Astrocyte (in vitro differentiated cells and primary cell): ENCODE results near the gene TSGA10. TPM values are rescaled to one million over a fixed set of nuclear protein-coding genes. Genes with fewer than 3 reads are reported as not detected.

Source experiments
- DNase-seq: peaks from one replicate; pipeline ENCODE4 v3.0.0-alpha.2; 2010; ENCODE audit warnings: low read depth
- FAIRE-seq: peaks from 2 replicates; lab custom pipeline; 2011; peaks lifted over from hg19 to GRCh38; lab: Jason Lieb, UNC
- H2AFZ ChIP-seq: 2 replicates; pipeline ENCODE4 v1.6.0; 2012; ENCODE audit warnings: low read depth, low read length, inconsistent platforms
- H3K27ac ChIP-seq: 2 replicates; pipeline ENCODE4 v1.5.1; 2011; ENCODE audit warnings: low read depth, low read length, inconsistent platforms
- H3K27me3 ChIP-seq: 2 replicates; pipeline ENCODE4 v1.6.0; 2011; ENCODE audit warnings: low read length, inconsistent platforms; ENCODE audit not compliant: insufficient read depth
- H3K36me3 ChIP-seq: 2 replicates; pipeline ENCODE4 v1.5.1; 2011; ENCODE audit warnings: low read length, inconsistent platforms; ENCODE audit not compliant: insufficient read depth
- H3K4me1 ChIP-seq: 2 replicates; pipeline ENCODE4 v1.5.1; 2011; ENCODE audit warnings: low read length, inconsistent platforms; ENCODE audit not compliant: insufficient read depth
- H3K4me2 ChIP-seq: 2 replicates; pipeline ENCODE4 v1.6.0; 2012; ENCODE audit warnings: low read length, inconsistent platforms
- H3K4me3 ChIP-seq: 2 replicates; pipeline ENCODE4 v1.5.1; 2011; ENCODE audit warnings: low read depth, mild to moderate bottlenecking, low read length, inconsistent platforms; ENCODE audit not compliant: insufficient read depth
- H3K79me2 ChIP-seq: 2 replicates; pipeline ENCODE4 v1.6.0; 2012; ENCODE audit warnings: mild to moderate bottlenecking, low read length, inconsistent platforms; ENCODE audit not compliant: insufficient read depth
- H3K9ac ChIP-seq: 2 replicates; pipeline ENCODE4 v1.6.0; 2012; ENCODE audit warnings: mild to moderate bottlenecking, low read length, inconsistent platforms
- H3K9me3 ChIP-seq: 2 replicates; pipeline ENCODE4 v1.5.1; 2012; ENCODE audit warnings: low read depth, mild to moderate bottlenecking, low read length, inconsistent platforms; ENCODE audit not compliant: insufficient read depth
- H4K20me1 ChIP-seq: 2 replicates; pipeline ENCODE4 v1.6.0; 2012; ENCODE audit warnings: low read length, inconsistent platforms; ENCODE audit not compliant: insufficient read depth
- H3K27ac Mint-ChIP-seq: one replicate; pipeline ENCODE4 v1.8.0; 2021; ENCODE audit warnings: mild to moderate bottlenecking, mixed read lengths; ENCODE audit not compliant: unreplicated experiment
- H3K27me3 Mint-ChIP-seq: one replicate; pipeline ENCODE4 v1.8.0; 2021; ENCODE audit warnings: low read depth, mixed read lengths; ENCODE audit not compliant: unreplicated experiment
- H3K36me3 Mint-ChIP-seq: one replicate; pipeline ENCODE4 v1.8.0; 2021; ENCODE audit warnings: low read depth, mixed read lengths; ENCODE audit not compliant: unreplicated experiment
- H3K4me1 Mint-ChIP-seq: one replicate; pipeline ENCODE4 v1.8.0; 2021; ENCODE audit warnings: low read depth, mixed read lengths; ENCODE audit not compliant: unreplicated experiment
- H3K4me3 Mint-ChIP-seq: one replicate; pipeline ENCODE4 v1.8.0; 2021; ENCODE audit warnings: mild to moderate bottlenecking, moderate library complexity, mixed read lengths; ENCODE audit not compliant: unreplicated experiment
- H3K9me3 Mint-ChIP-seq: one replicate; pipeline ENCODE4 v1.8.0; 2021; ENCODE audit warnings: mild to moderate bottlenecking, mixed read lengths; ENCODE audit not compliant: unreplicated experiment
- CTCF ChIP-seq: IDR thresholded peaks from 2 replicates; pipeline ENCODE4 v1.5.1; 2011; ENCODE audit warnings: low read depth, mild to moderate bottlenecking, inconsistent platforms, low read length, moderate library complexity; ENCODE audit not compliant: insufficient read depth
- EZH2 ChIP-seq: IDR thresholded peaks from 2 replicates; pipeline ENCODE4 v1.6.1; 2012; ENCODE audit warnings: mild to moderate bottlenecking, low read length, inconsistent platforms; ENCODE audit not compliant: insufficient read depth
- total RNA-seq: library from RNA; stranded (reverse); gene quantifications from 2 replicates; pipeline ENCODE4 v1.2.1, GENCODE V29; 2021

The TSGA10 gene
- total RNA-seq, 1 donor from 2014 or later = 3.9 TPM

DNA sequence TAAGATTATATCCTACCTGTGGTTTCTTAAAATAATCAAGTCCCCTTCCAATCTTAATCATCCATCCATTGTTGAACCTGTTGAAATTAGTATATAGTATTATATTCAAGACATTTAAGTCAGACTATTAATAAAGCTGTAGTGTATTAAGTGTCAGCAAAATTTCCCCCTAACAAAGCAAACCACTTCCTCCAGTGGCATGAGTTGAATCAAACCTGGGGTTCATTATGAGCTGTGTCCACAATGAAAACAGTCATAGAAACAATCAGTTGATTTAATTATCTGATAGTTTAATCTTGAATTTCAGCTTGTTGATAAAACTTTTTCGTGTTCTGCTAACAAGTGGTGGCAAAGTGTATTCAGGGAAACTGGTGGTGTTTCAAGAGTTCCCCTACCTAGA is 14.8 kb upstream of the TSGA10 start:
- Histone ChIP-seq H3K79me2 (no peaks in the 10 kb centered on the region), H3K36me3 (peaks cover 18% of the 10 kb centered on the region), H4K20me1 (peaks cover 4% of the 10 kb centered on the region), H3K27ac (no peak overlapping the region), H2AFZ (no peak overlapping the region), H3K27me3 (no peaks in the 10 kb centered on the region), H3K4me3 (no peak overlapping the region), H3K4me2 (no peak overlapping the region), H3K9me3 (no peaks in the 10 kb centered on the region), H3K4me1 (no peaks in the 10 kb centered on the region), H3K9ac (no peak overlapping the region)
- no peaks in the 10 kb centered on the region for H3K4me1 Mint-ChIP-seq
- H3K27ac Mint-ChIP-seq = no peak overlapping the region
- no peak overlapping the region for H3K4me3 Mint-ChIP-seq
- DNase-seq = no peak
- no peaks in the 10 kb centered on the region for H3K36me3 Mint-ChIP-seq
- no peaks in the 10 kb centered on the region for H3K27me3 Mint-ChIP-seq
- no peak for FAIRE-seq
- no peak for TF ChIP-seq CTCF
- no peak for TF ChIP-seq EZH2
- H3K9me3 Mint-ChIP-seq = no peaks in the 10 kb centered on the region

DNA sequence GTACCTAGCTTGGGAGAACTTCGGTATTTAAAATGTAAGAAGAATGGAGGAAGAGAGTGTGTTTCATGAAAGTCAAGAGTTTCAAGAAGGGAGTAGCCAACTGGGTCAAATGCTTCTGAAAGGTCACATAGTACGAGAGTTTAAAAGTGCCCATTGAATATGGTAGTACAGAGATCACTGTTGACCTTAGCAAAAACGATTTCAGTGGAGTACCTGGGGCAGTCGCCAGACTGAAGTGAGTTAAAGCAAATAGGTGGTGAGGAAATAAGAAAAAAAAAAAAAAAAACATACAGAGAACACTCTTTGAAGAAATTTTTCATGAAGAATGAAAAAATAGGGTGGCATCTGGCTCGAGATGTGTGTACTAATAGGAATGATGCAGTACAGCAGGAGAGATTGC is 11.5 kb upstream of the TSGA10 start:
- H3K9me3 Mint-ChIP-seq = no peaks in the 10 kb centered on the region
- Histone ChIP-seq H3K4me2 (no peak overlapping the region), H3K27ac (no peak overlapping the region), H3K79me2 (no peaks in the 10 kb centered on the region), H3K4me1 (no peaks in the 10 kb centered on the region), H3K4me3 (no peak overlapping the region), H4K20me1 (no peaks in the 10 kb centered on the region), H3K9me3 (no peaks in the 10 kb centered on the region), H3K36me3 (peaks cover 7% of the 10 kb centered on the region), H2AFZ (no peak overlapping the region), H3K27me3 (no peaks in the 10 kb centered on the region), H3K9ac (no peak overlapping the region)
- FAIRE-seq (no peak), DNase-seq (no peak)
- H3K4me3 Mint-ChIP-seq = no peak overlapping the region
- H3K36me3 Mint-ChIP-seq = no peaks in the 10 kb centered on the region
- no peaks in the 10 kb centered on the region for H3K27me3 Mint-ChIP-seq
- TF ChIP-seq EZH2 = no peak
- no peak for TF ChIP-seq CTCF
- H3K27ac Mint-ChIP-seq = no peak overlapping the region
- H3K4me1 Mint-ChIP-seq = no peaks in the 10 kb centered on the region

GRCh38 chr2:99159594-99159993 is 4.9 kb upstream of the TSGA10 start:
- Histone ChIP-seq H3K4me1 (peaks cover 5% of the 10 kb centered on the region), H3K79me2 (peaks cover 4% of the 10 kb centered on the region), H3K4me2 (no peak overlapping the region), H2AFZ (no peak overlapping the region), H3K9me3 (no peaks in the 10 kb centered on the region), H4K20me1 (no peaks in the 10 kb centered on the region), H3K4me3 (no peak overlapping the region), H3K9ac (no peak overlapping the region), H3K36me3 (no peaks in the 10 kb centered on the region), H3K27me3 (no peaks in the 10 kb centered on the region), H3K27ac (no peak overlapping the region)
- H3K36me3 Mint-ChIP-seq = no peaks in the 10 kb centered on the region
- no peak for DNase-seq
- H3K4me3 Mint-ChIP-seq = no peak overlapping the region
- TF ChIP-seq EZH2 (no peak), CTCF (no peak)
- H3K4me1 Mint-ChIP-seq = peaks cover 6% of the 10 kb centered on the region
- H3K9me3 Mint-ChIP-seq = no peaks in the 10 kb centered on the region
- no peak for FAIRE-seq
- H3K27me3 Mint-ChIP-seq = no peaks in the 10 kb centered on the region
- no peak overlapping the region for H3K27ac Mint-ChIP-seq
